Measurements from ENCODE around the gene FRMD4A.

FRMD4A gene

DNA sequence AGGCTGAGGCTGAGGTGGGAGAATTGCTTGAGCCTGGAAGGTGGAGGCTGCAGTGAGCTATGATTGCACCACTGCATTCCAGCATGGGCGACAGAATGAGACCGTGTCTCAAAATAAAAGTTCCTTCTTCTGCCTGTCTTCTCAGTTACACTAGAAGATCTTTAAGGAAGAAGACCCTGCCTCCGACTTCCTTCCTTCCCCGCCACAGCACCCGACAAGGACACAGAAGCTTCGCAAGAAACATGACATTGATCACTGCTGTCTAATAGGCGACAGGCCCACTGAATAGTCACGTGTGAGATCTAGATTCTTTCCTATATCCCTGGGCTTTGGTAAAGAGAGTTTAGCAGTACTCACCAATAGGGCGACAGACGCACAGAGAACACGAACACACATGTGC lies 625.8 kb downstream of the FRMD4A start:
- Mint-ChIP-seq H3K4me3 (no peak overlapping the region), H3K36me3 (ENCODE audit: low read depth) (no peaks in the 10 kb centered on the region), H3K4me1 (peaks cover 21% of the 10 kb centered on the region), H3K27ac (no peak overlapping the region), H3K9me3 (no peaks in the 10 kb centered on the region), H3K27me3 (peaks cover 32% of the 10 kb centered on the region)
- ATAC-seq (no peak), DNase-seq (no peak)

DNA sequence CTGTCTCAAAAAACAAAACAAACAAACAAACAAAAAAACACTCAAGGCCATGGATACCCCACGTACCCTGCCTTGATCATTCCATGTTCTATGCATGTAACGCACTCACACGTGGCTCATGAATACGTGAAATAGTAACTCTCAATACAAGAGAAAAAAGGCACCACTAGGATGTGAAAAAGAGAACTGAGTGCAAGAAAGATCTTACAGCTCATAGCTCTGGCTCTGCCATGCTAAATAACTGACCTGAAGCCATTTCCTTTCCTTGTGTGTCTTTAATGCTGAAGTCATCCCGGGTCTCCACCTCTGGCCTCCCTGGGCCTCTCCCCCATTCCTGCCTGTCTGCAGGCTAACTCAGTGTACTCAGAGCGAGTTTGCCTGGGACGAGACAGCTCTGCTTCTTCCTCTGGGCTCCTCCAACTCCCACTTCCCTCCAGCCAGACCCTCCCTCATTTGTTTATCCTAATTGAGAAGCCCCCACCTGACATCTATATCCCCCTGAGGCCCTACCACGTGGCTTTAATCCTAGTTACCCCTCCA lies 626.7 kb downstream of the FRMD4A start:
- Mint-ChIP-seq H3K4me3 (no peak overlapping the region), H3K27ac (no peak overlapping the region), H3K9me3 (no peaks in the 10 kb centered on the region), H3K27me3 (peaks cover 32% of the 10 kb centered on the region), H3K36me3 (ENCODE audit: low read depth) (no peaks in the 10 kb centered on the region), H3K4me1 (peaks cover 21% of the 10 kb centered on the region)
- no peak for DNase-seq
- no peak for ATAC-seq

GRCh38 chr10:13703101-13703818 lies 627.5 kb downstream of the FRMD4A start:
- Mint-ChIP-seq H3K27me3 (peaks cover 31% of the 10 kb centered on the region), H3K27ac (no peak overlapping the region), H3K4me3 (no peak overlapping the region), H3K4me1 (peaks cover 19% of the 10 kb centered on the region), H3K36me3 (ENCODE audit: low read depth) (no peaks in the 10 kb centered on the region), H3K9me3 (no peaks in the 10 kb centered on the region)
- DNase-seq = no peak
- ATAC-seq = no peak

GRCh38 chr10:13701157-13701919 lies 629.4 kb downstream of the FRMD4A start:
- H3K27ac Mint-ChIP-seq = no peak overlapping the region
- no peaks in the 10 kb centered on the region for H3K9me3 Mint-ChIP-seq
- ATAC-seq = no peak
- H3K36me3 Mint-ChIP-seq (ENCODE audit: low read depth) = no peaks in the 10 kb centered on the region
- peaks cover under 1% of the 10 kb centered on the region for H3K4me1 Mint-ChIP-seq
- no peak overlapping the region for H3K4me3 Mint-ChIP-seq
- peaks cover 12% of the 10 kb centered on the region for H3K27me3 Mint-ChIP-seq
- DNase-seq = no peak

DNA sequence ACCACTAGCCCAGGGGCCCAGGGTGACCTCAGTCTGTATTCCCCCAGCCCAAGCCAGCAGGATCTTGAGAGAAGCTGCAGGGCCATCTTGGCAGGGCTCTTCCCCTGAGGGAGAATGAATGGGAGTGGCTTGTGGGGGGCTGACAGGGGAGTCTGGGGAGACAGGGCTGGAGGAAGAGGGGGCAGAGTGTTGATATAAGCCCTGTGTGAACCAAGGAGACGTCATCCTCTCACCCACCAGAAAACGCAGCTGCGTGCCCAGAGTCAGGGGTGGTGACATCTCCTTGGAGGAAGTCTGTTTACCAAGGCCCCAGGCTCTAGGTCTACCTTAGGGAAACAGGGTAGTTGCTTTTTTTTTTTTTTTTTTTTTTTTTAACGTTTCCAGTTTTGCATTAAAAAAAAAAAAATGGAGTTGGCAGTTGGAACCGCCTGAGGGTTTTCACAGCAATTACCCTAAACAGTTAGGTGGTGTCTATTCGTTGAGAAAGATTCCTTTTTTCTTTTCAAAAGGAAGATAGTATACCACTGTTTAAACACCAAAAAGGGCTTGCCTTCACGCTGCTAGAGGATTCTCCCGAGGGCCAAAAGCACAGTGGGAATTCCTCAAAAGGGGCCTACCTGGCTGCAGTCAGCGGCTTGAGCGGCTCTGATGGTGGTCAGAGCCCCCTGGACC lies 630.1 kb downstream of the FRMD4A start:
- Mint-ChIP-seq H3K9me3 (no peaks in the 10 kb centered on the region), H3K4me1 (no peaks in the 10 kb centered on the region), H3K36me3 (ENCODE audit: low read depth) (no peaks in the 10 kb centered on the region), H3K27me3 (peaks cover 10% of the 10 kb centered on the region), H3K4me3 (no peak overlapping the region), H3K27ac (no peak overlapping the region)
- ATAC-seq = no peak
- no peak for DNase-seq

- Mint-ChIP-seq H3K27me3 (peaks cover 8% of the 10 kb centered on the region), H3K4me3 (no peak overlapping the region), H3K27ac (no peak overlapping the region), H3K36me3 (ENCODE audit: low read depth) (no peaks in the 10 kb centered on the region), H3K9me3 (no peaks in the 10 kb centered on the region), H3K4me1 (no peaks in the 10 kb centered on the region)
- ATAC-seq (no peak), DNase-seq (no peak)
Measured at GRCh38 chr10:13699216-13699615, 631.5 kb downstream of the FRMD4A start.

DNA sequence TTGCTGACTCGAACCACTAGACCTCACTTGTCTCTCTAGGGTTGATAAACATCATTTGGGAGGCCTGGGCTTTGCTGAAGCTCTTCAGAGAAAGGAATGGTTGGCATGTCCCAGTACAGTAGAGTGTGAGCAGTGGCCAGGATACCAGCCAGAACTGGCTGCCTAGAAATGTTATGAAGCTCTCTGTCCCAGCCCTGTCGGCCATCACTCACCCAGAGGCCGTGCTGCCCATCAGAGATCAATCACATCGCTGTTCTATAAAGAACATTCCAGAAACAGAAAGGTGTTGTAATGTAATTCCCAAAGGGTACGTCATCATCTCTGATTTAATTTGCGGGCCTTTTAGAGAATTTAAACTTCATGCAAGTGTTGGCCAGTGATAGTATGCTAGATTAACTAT lies 632.5 kb downstream of the FRMD4A start:
- DNase-seq = no peak
- H3K4me1 Mint-ChIP-seq = no peaks in the 10 kb centered on the region
- peaks cover 6% of the 10 kb centered on the region for H3K27me3 Mint-ChIP-seq
- no peak overlapping the region for H3K4me3 Mint-ChIP-seq
- H3K36me3 Mint-ChIP-seq (ENCODE audit: low read depth) = no peaks in the 10 kb centered on the region
- no peak for ATAC-seq
- H3K27ac Mint-ChIP-seq = no peak overlapping the region
- no peaks in the 10 kb centered on the region for H3K9me3 Mint-ChIP-seq

GRCh38 chr10:13696071-13696470 lies 634.7 kb downstream of the FRMD4A start:
- H3K36me3 Mint-ChIP-seq (ENCODE audit: low read depth) = no peaks in the 10 kb centered on the region

DNA sequence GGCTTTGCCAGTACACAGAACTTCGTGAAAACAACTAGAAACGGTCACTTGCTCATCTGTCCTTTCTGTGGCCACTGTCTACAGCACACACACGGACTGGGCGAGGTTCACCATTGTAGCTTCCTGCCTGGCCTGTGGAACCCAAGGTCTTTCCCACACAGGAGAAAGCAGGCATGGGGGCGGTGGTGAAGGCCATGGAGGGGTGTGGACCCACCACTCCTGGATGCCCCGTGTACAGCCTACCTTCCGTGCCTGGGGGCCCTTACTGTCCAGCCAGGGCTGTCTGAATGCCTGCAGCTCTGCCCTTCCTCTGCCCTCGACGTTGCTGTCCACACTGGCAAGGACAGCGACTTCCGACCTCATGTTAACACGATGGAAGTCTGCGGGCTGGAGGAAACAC lies 635.1 kb downstream of the FRMD4A start:
- Mint-ChIP-seq H3K27me3 (no peaks in the 10 kb centered on the region), H3K27ac (no peak overlapping the region), H3K9me3 (no peaks in the 10 kb centered on the region), H3K4me1 (no peaks in the 10 kb centered on the region), H3K36me3 (ENCODE audit: low read depth) (no peaks in the 10 kb centered on the region), H3K4me3 (no peak overlapping the region)
- ATAC-seq = no peak
- DNase-seq = no peak

More at GRCh38 chr10:13696071-13696470, 634.7 kb downstream of the FRMD4A start:
- H3K4me3 Mint-ChIP-seq = no peak overlapping the region
- H3K9me3 Mint-ChIP-seq = no peaks in the 10 kb centered on the region
- no peaks in the 10 kb centered on the region for H3K4me1 Mint-ChIP-seq
- no peaks in the 10 kb centered on the region for H3K27me3 Mint-ChIP-seq
- no peak overlapping the region for H3K27ac Mint-ChIP-seq
- no peak for ATAC-seq
- DNase-seq = no peak

- H3K4me1 Mint-ChIP-seq = no peaks in the 10 kb centered on the region
- no peak for DNase-seq
- no peak overlapping the region for H3K4me3 Mint-ChIP-seq
- no peaks in the 10 kb centered on the region for H3K9me3 Mint-ChIP-seq
- no peaks in the 10 kb centered on the region for H3K27me3 Mint-ChIP-seq
- no peak for ATAC-seq
- H3K27ac Mint-ChIP-seq = no peak overlapping the region
- H3K36me3 Mint-ChIP-seq (ENCODE audit: low read depth) = no peaks in the 10 kb centered on the region
Measured at GRCh38 chr10:13693783-13694700, 636.7 kb downstream of the FRMD4A start.

GRCh38 chr10:13690281-13690825 lies 640.4 kb downstream of the FRMD4A start:
- Mint-ChIP-seq H3K4me3 (no peak overlapping the region), H3K36me3 (ENCODE audit: low read depth) (no peaks in the 10 kb centered on the region), H3K9me3 (no peaks in the 10 kb centered on the region), H3K27me3 (no peaks in the 10 kb centered on the region), H3K27ac (no peak overlapping the region), H3K4me1 (no peaks in the 10 kb centered on the region)
- ATAC-seq (no peak), DNase-seq (peak; percentile 2)

GRCh38 chr10:13686331-13686752 lies 644.4 kb downstream of the FRMD4A start:
- no peak overlapping the region for H3K4me3 Mint-ChIP-seq
- no peak overlapping the region for H3K27ac Mint-ChIP-seq

GRCh38 chr10:13685885-13686284 lies 644.8 kb downstream of the FRMD4A start:
- H3K36me3 Mint-ChIP-seq (ENCODE audit: low read depth) = no peaks in the 10 kb centered on the region
- H3K4me1 Mint-ChIP-seq = no peaks in the 10 kb centered on the region
- no peak overlapping the region for H3K4me3 Mint-ChIP-seq
- H3K9me3 Mint-ChIP-seq = no peaks in the 10 kb centered on the region
- no peak for DNase-seq
- H3K27ac Mint-ChIP-seq = no peak overlapping the region
- no peaks in the 10 kb centered on the region for H3K27me3 Mint-ChIP-seq
- ATAC-seq = no peak

More at GRCh38 chr10:13686331-13686752, 644.4 kb downstream of the FRMD4A start:
- H3K4me1 Mint-ChIP-seq = no peaks in the 10 kb centered on the region
- H3K36me3 Mint-ChIP-seq (ENCODE audit: low read depth) = no peaks in the 10 kb centered on the region
- ATAC-seq = no peak
- no peak for DNase-seq
- H3K27me3 Mint-ChIP-seq = no peaks in the 10 kb centered on the region
- no peaks in the 10 kb centered on the region for H3K9me3 Mint-ChIP-seq
